OCI-LY3 (cell line): ENCODE data around the gene VPS13D.
"Not testable (repeated sequence)": the region's sequence is repeated elsewhere in the genome, so short reads cannot be mapped to it uniquely, and the experiment has no call there.

ENCODE experiments used
- H2AFZ ChIP-seq: fragments of 200-600, 300-600 bp; shearing (Covaris generic); 2 replicates; pipeline ENCODE4 v1.6.0; 2014; ENCODE audit warnings: antibody characterized with exemption, low read depth, low read length
- H3K27ac ChIP-seq: fragments of 200-600, 300-600 bp; sonication (generic); 2 replicates; pipeline ENCODE4 v1.5.1; 2014; ENCODE audit warnings: mild to moderate bottlenecking, low read length, moderate library complexity, mixed read lengths
- H3K27me3 ChIP-seq: fragments of 200-600, 300-600 bp; sonication (generic); 2 replicates; pipeline ENCODE4 v1.6.1; 2014; ENCODE audit warnings: low read depth, low read length, mixed read lengths
- H3K36me3 ChIP-seq: fragments of 200-600, 300-600 bp; sonication (generic); replicated peaks from 2 replicates; pipeline ENCODE3; 2014; ENCODE audit warnings: low read depth, low read length, mixed read lengths
- H3K4me1 ChIP-seq: fragments of 300-600, 200-600 bp; sonication (generic); 2 replicates; pipeline ENCODE4 v1.6.1; 2014; ENCODE audit warnings: low read length, mixed read lengths
- H3K4me2 ChIP-seq: fragments of 200-600, 300-600 bp; sonication (generic); 2 replicates; pipeline ENCODE4 v1.6.1; 2014; ENCODE audit warnings: low read length, mixed read lengths
- H3K4me3 ChIP-seq: fragments of 300-600, 200-600 bp; sonication (generic); 2 replicates; pipeline ENCODE4 v1.5.1; 2014; ENCODE audit warnings: antibody characterized with exemption, mild to moderate bottlenecking, low read length, moderate library complexity
- H3K79me2 ChIP-seq: fragments of 300-600, 200-600 bp; shearing (Covaris generic); 2 replicates; pipeline ENCODE4 v1.6.1; 2014; ENCODE audit warnings: mild to moderate bottlenecking, low read length, mixed read lengths
- H3K9ac ChIP-seq: fragments of 300-600, 200-600 bp; shearing (Covaris generic); 2 replicates; pipeline ENCODE4 v1.6.0; 2014; ENCODE audit warnings: mild to moderate bottlenecking, low read length, moderate library complexity
- H3K9me3 ChIP-seq: fragments of 200-600, 300-600 bp; shearing (Covaris generic); 2 replicates; pipeline ENCODE4 v1.6.1; 2014; ENCODE audit warnings: low read length, mixed read lengths; ENCODE audit not compliant: insufficient read depth
- H4K20me1 ChIP-seq: fragments of 200-600, 300-600 bp; sonication (generic); 2 replicates; pipeline ENCODE4 v1.6.1; 2016; ENCODE audit warnings: low read length, mixed read lengths; ENCODE audit not compliant: insufficient read depth
- CTCF ChIP-seq: fragments of 200-600, 300-600 bp; sonication (generic); IDR thresholded peaks from 2 replicates; pipeline ENCODE4 v1.5.1; 2014; ENCODE audit warnings: antibody characterized with exemption, low read length, low read depth
- EZH2phosphoT487 ChIP-seq: fragments of 200-600 bp; shearing (Covaris generic); IDR thresholded peaks from 2 replicates; pipeline ENCODE4 v1.6.1; 2018; ENCODE audit warnings: antibody characterized with exemption, mixed run types, low read depth

The VPS13D gene

GRCh38 chr1:12469990-12470389 is 240.2 kb downstream of the VPS13D start:
- no peak overlapping the region for H3K4me2 ChIP-seq
- no peaks in the 10 kb centered on the region for H4K20me1 ChIP-seq
- no peaks in the 10 kb centered on the region for H3K36me3 ChIP-seq
- H3K4me3 ChIP-seq = no peak overlapping the region
- H3K9ac ChIP-seq = no peak overlapping the region
- no peak overlapping the region for H2AFZ ChIP-seq
- H3K27ac ChIP-seq = no peak overlapping the region
- H3K27me3 ChIP-seq = no peaks in the 10 kb centered on the region
- no peaks in the 10 kb centered on the region for H3K9me3 ChIP-seq
- TF ChIP-seq CTCF (no peak), EZH2phosphoT487 (no peak)
- peaks cover 20% of the 10 kb centered on the region for H3K4me1 ChIP-seq
- H3K79me2 ChIP-seq = no peaks in the 10 kb centered on the region

- H3K27ac ChIP-seq, H2AFZ ChIP-seq: not testable (repeated sequence)
These were observed 241.1 kb downstream of the VPS13D start for GRCh38 chr1:12470916-12471315.

GRCh38 chr1:12472156-12472797 is 242.4 kb downstream of the VPS13D start:
- no peaks in the 10 kb centered on the region for H3K79me2 ChIP-seq
- no peak overlapping the region for H3K27ac ChIP-seq
- no peak overlapping the region for H2AFZ ChIP-seq
- H3K9ac ChIP-seq = no peak overlapping the region
- H4K20me1 ChIP-seq = no peaks in the 10 kb centered on the region
- no peak overlapping the region for H3K4me3 ChIP-seq
- H3K27me3 ChIP-seq = no peaks in the 10 kb centered on the region
- no peaks in the 10 kb centered on the region for H3K9me3 ChIP-seq
- peaks cover 20% of the 10 kb centered on the region for H3K4me1 ChIP-seq
- no peaks in the 10 kb centered on the region for H3K36me3 ChIP-seq
- no peak for TF ChIP-seq EZH2phosphoT487
- no peak for TF ChIP-seq CTCF
- no peak overlapping the region for H3K4me2 ChIP-seq

More at GRCh38 chr1:12470916-12471315, 241.1 kb downstream of the VPS13D start:
- H4K20me1 ChIP-seq, H3K9me3 ChIP-seq, H3K36me3 ChIP-seq, H3K27me3 ChIP-seq, H3K79me2 ChIP-seq, H3K4me2 ChIP-seq, H3K4me3 ChIP-seq, H3K9ac ChIP-seq: not testable (repeated sequence)
- H3K4me1 ChIP-seq = peaks cover 20% of the 10 kb centered on the region

- Histone ChIP-seq H3K9me3 (no peaks in the 10 kb centered on the region), H3K27me3 (no peaks in the 10 kb centered on the region), H3K36me3 (no peaks in the 10 kb centered on the region), H3K4me3 (no peak overlapping the region), H3K9ac (no peak overlapping the region), H3K79me2 (no peaks in the 10 kb centered on the region), H2AFZ (no peak overlapping the region), H4K20me1 (no peaks in the 10 kb centered on the region), H3K4me2 (no peak overlapping the region), H3K27ac (no peak overlapping the region), H3K4me1 (peaks cover 13% of the 10 kb centered on the region)
- no peak for TF ChIP-seq EZH2phosphoT487
- TF ChIP-seq CTCF = no peak
These were observed 243.1 kb downstream of the VPS13D start for GRCh38 chr1:12472798-12473551.
